GM06990 (cell line): ENCODE measurements around the gene MME.

Source experiments
- DNase-seq: peaks from one replicate; pipeline ENCODE4 v3.0.0-alpha.2; 2011; ENCODE audit not compliant: insufficient read length; ENCODE audit errors: extremely low read depth
- H3K27me3 ChIP-seq: replicated peaks from 2 replicates; pipeline ENCODE4 v1.6.0; 2011; ENCODE audit warnings: low read length; ENCODE audit not compliant: control insufficient read depth, insufficient read depth
- H3K36me3 ChIP-seq: 2 replicates; pipeline ENCODE4 v1.5.1; 2011; ENCODE audit warnings: low read length; ENCODE audit not compliant: control insufficient read depth, insufficient read depth
- H3K4me3 ChIP-seq: replicated peaks from 2 replicates; pipeline ENCODE4 v1.5.1; 2011; ENCODE audit warnings: low read depth, mild to moderate bottlenecking, control low read depth, low read length
- TF ChIP-seq, protein P1 (sequence below): IDR thresholded peaks from 2 replicates; pipeline ENCODE4 v1.5.1; 2011; ENCODE audit warnings: low read length, control low read depth, mild to moderate bottlenecking, inconsistent platforms; ENCODE audit not compliant: insufficient read depth, poor library complexity, severe bottlenecking

MME gene

DNA sequence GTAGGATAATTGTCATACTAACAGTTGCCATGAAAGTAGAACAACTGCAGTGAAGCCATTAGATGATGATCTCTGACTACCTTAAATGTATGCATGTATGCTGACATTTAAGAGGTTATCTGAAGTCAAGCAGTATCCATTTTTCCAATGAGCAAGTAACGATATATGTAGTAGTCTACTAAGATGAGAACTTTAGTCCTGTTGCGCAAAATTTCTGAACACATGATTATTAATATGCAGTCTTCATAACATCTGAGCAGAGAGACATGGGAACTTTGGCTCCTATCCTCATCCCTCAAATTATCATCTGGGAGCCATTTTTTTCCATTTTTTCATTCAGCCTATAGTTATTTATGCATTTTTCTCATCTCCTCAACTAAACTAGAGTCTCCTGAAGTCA is 79.2 kb downstream of the MME start:
- no peaks in the 10 kb centered on the region for H3K36me3 ChIP-seq
- H3K27me3 ChIP-seq: no peaks in the 10 kb centered on the region
- DNase-seq: no peak
- no peak overlapping the region for H3K4me3 ChIP-seq
- TF ChIP-seq, protein P1, sequence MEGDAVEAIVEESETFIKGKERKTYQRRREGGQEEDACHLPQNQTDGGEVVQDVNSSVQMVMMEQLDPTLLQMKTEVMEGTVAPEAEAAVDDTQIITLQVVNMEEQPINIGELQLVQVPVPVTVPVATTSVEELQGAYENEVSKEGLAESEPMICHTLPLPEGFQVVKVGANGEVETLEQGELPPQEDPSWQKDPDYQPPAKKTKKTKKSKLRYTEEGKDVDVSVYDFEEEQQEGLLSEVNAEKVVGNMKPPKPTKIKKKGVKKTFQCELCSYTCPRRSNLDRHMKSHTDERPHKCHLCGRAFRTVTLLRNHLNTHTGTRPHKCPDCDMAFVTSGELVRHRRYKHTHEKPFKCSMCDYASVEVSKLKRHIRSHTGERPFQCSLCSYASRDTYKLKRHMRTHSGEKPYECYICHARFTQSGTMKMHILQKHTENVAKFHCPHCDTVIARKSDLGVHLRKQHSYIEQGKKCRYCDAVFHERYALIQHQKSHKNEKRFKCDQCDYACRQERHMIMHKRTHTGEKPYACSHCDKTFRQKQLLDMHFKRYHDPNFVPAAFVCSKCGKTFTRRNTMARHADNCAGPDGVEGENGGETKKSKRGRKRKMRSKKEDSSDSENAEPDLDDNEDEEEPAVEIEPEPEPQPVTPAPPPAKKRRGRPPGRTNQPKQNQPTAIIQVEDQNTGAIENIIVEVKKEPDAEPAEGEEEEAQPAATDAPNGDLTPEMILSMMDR: no peak

DNA sequence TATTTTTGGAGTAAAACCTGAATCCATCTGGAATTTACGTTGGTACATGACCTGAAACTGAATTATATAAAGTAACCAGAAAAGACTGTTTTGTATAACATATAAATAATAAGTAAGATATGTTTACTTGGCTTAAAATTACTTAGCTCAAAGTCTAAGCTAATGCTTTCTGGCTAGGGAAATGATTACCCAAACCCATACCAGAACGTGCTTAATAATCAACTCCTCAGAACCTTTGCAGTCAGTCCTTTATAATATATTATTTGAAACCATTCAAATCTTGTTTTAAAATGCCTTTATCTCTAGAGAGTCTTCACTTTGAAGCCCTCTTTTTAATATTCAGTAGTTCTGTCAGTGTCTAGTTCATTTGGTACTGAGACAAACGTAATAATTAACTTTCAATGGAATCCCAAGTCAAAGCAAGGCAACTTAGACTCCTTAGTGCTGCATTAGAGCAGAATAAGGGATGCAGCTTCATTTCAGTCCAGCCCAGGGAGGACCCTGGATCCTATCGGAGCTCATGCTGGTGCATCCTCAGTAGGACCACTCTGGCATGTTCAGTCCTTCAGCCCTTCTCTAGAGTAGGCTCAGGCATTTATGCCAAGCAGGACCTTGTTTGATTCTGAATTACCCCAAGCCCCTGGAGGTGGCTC is 81.6 kb downstream of the MME start:
- TF ChIP-seq, protein P1: no peak
- Histone ChIP-seq H3K27me3 (no peaks in the 10 kb centered on the region), H3K36me3 (no peaks in the 10 kb centered on the region), H3K4me3 (no peak overlapping the region)
- no peak for DNase-seq

DNA sequence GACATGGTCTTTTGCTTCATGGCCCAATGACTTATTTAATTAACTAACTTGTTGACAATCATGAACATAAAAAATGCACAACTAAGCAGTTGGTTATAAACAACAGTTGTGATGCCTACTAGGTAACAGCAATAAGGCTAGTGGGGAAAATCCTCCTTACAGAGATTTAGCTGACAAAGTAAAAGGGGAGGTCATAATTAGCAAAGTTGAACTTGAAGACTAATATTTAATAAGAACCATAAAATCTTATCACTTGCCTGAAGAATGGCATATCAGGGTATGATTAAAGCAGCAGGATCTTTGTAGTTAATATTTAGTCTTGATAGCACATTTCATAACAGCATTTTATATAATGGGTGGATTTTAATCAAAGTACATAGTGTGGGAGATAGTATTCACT is 84.2 kb downstream of the MME start:
- Histone ChIP-seq H3K4me3 (no peak overlapping the region), H3K27me3 (no peaks in the 10 kb centered on the region), H3K36me3 (no peaks in the 10 kb centered on the region)
- TF ChIP-seq, protein P1: no peak
- DNase-seq: no peak

DNA sequence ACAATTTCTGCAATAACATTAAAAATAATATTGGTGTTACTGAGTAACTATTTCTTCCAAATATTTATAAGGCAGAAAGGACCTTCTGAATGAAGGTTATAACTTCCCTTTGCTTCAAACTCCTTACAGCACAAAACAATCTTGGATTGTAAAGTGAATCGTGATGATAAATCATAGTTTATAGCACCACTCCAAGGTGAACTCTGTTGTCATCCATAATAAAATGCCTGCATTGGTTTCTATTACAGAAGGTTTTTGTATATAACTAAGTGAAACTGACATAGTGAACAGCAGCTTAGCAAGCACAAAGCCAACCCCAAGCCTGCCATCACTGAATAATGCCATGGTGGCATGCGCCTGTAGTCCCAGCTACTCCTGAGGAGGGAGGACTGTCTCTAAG is 86.3 kb downstream of the MME start:
- H3K27me3 ChIP-seq: no peaks in the 10 kb centered on the region
- H3K36me3 ChIP-seq: no peaks in the 10 kb centered on the region
- no peak for DNase-seq
- TF ChIP-seq, protein P1: no peak
- no peak overlapping the region for H3K4me3 ChIP-seq

DNA sequence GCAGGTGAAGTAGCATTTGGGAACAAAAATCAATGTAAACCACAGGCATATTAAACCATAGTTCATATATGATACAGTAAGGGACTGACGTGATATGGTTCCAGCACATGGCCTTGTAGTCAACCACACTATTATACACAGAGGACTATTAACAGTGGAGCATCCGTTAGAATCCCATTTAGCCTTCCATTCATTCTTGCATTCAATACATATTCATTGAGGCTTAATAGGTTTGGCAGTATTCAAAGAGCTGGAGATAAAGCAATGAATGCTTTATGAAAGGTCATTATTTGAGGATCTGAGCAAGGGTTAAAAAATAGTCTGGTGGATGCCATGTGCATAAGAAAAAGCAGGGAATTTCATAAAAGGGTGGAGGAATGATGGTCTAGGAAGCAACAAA is 89.1 kb downstream of the MME start:
- Histone ChIP-seq H3K36me3 (no peaks in the 10 kb centered on the region), H3K27me3 (no peaks in the 10 kb centered on the region), H3K4me3 (no peak overlapping the region)
- DNase-seq: no peak
- TF ChIP-seq, protein P1: no peak

DNA sequence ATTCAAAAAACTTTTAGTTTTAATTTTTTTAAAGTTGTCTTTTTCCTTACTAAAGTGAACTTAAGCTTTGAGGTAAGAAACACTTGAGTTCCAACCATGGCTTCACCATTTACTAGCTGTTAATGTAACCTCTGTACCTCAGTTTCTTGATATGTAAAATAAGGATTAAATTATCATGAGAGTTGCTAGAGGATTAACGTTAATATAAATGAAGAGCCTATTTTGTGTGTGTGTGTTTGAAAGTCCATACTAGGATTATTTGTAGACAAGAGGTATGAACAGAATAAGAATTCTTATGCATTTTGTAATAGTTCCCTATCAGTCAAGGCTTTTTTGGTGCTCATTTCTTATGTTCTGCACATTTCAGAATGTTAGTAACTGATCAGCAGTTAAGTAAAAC is 93.7 kb downstream of the MME start:
- TF ChIP-seq, protein P1: no peak
- no peaks in the 10 kb centered on the region for H3K36me3 ChIP-seq

More for the DNA sequence above, 93.7 kb downstream of the MME start:
- Histone ChIP-seq H3K4me3 (no peak overlapping the region), H3K27me3 (no peaks in the 10 kb centered on the region)
- no peak for DNase-seq
